HCT116 (cell line): Measurements from ENCODE around the gene PRKCA. TPM values are rescaled to one million over a fixed set of nuclear protein-coding genes. Genes with fewer than 3 reads are reported as not detected.

Source experiments
- ATAC-seq: fragments of 200-7000 bp; cut with Tn5 transposase; 2 replicates; pipeline ENCODE4 v1.9.1; 2020; ENCODE audit warnings: mild to moderate bottlenecking, moderate library complexity
- BruUV-seq: library from RNA; stranded (reverse); fragments of 400-500 nt; replicated peaks from 2 replicates; lab custom pipeline; 2021; lab: Mats Ljungman, UMichigan
- CTCF ChIA-PET: fragments of 300-600 bp; sonication (Branson Sonifier 250); formaldehyde crosslinking; loops from one replicate; lab custom pipeline; 2021; ENCODE audit warnings: antibody characterized with exemption; lab: Charles Lee
- POLR2A ChIA-PET: fragments of 300-600, 350-600 bp; sonication (Branson Sonifier 250); formaldehyde crosslinking; loops from one replicate; lab custom pipeline; 2021; ENCODE audit warnings: antibody characterized with exemption; lab: Charles Lee
- RAD21 ChIA-PET, 2 experiments: fragments of 300-600 bp; sonication (Branson Sonifier 250); formaldehyde crosslinking; loops; one replicate each; lab custom pipeline; 2023; ENCODE audit warnings: low total read pairs in 2 of 2; ENCODE audit not compliant: uncharacterized antibody in 2 of 2, unreplicated experiment in 2 of 2, low non-redundant PET in 1 of 2; lab: Charles Lee
- DNase-seq: peaks from one replicate; pipeline ENCODE4 v3.0.0-alpha.2; 2010; ENCODE audit warnings: low read depth, low spot score
- H2AFZ ChIP-seq: fragments of 200-600 bp; shearing (Covaris generic), sonication (generic); 2 replicates; pipeline ENCODE4 v1.6.1; 2017; ENCODE audit warnings: low read depth, mixed run types, mixed read lengths, antibody characterized with exemption, low read length; ENCODE audit not compliant: poor library complexity, severe bottlenecking
- H3K27ac ChIP-seq: 2 replicates; pipeline ENCODE4 v1.5.1; 2012; ENCODE audit warnings: low read depth, low read length
- H3K27me3 ChIP-seq: fragments of 200-600 bp; sonication (generic); 2 replicates; pipeline ENCODE4 v1.6.1; 2016; ENCODE audit warnings: mixed run types, low read length, mixed read lengths; ENCODE audit not compliant: insufficient read depth
- H3K36me3 ChIP-seq, 2 experiments: fragments of 200-500 bp in 1 of 2; fragments of 200-600 bp in 1 of 2; sonication (Bioruptor generic) in 1 of 2; sonication (generic) in 1 of 2; 2 replicates each; pipeline versions ENCODE4 v1.5.1 to v1.6.1; 2014 to 2016; ENCODE audit warnings: low read length in 2 of 2, inconsistent platforms in 1 of 2, mixed read lengths in 1 of 2, mixed run types in 1 of 2; ENCODE audit not compliant: insufficient read depth in 2 of 2, control insufficient read depth in 1 of 2
- H3K4me1 ChIP-seq, 2 experiments: fragments of 200-600 bp in 1 of 2; sonication (generic) in 1 of 2; 2 replicates each; pipeline versions ENCODE4 v1.5.1 to v1.6.1; 2012 to 2017; ENCODE audit warnings: low read length in 2 of 2, inconsistent platforms in 1 of 2, mild to moderate bottlenecking in 1 of 2, mixed read lengths in 1 of 2, mixed run types in 1 of 2, moderate library complexity in 1 of 2; ENCODE audit not compliant: insufficient read depth in 2 of 2, control insufficient read depth in 1 of 2
- H3K4me2 ChIP-seq: fragments of 200-600 bp; sonication (generic); 2 replicates; pipeline ENCODE4 v1.6.1; 2017; ENCODE audit warnings: mixed run types, low read length, mixed read lengths
- H3K4me3 ChIP-seq, 2 experiments: fragments of 200-600 bp in 1 of 2; sonication (generic) in 1 of 2; replicated peaks in 1 of 2; 2 replicates each; pipeline ENCODE4 v1.5.1; 2011 to 2016; ENCODE audit warnings: low read length in 2 of 2, control low read depth in 1 of 2, low read depth in 1 of 2, mild to moderate bottlenecking in 1 of 2, mixed read lengths in 1 of 2, mixed run types in 1 of 2
- H3K79me2 ChIP-seq: fragments of 200-600 bp; sonication (generic); 2 replicates; pipeline ENCODE4 v1.6.1; 2017; ENCODE audit warnings: mild to moderate bottlenecking, mixed run types, low read length, moderate library complexity, mixed read lengths; ENCODE audit not compliant: insufficient read depth
- H3K9ac ChIP-seq: fragments of 200-600 bp; sonication (generic); 2 replicates; pipeline ENCODE4 v1.6.1; 2016; ENCODE audit warnings: low read length, mixed read lengths
- H3K9me2 ChIP-seq: fragments of 200-600 bp; sonication (generic), shearing (Covaris generic); 2 replicates; pipeline ENCODE4 v1.6.1; 2017; ENCODE audit warnings: mixed run types, mild to moderate bottlenecking, moderate library complexity; ENCODE audit not compliant: insufficient read depth
- H3K9me3 ChIP-seq, 2 experiments: fragments of 200-500 bp in 1 of 2; fragments of 200-600 bp in 1 of 2; sonication (Bioruptor generic) in 1 of 2; sonication (generic) in 1 of 2; 2 replicates each; pipeline ENCODE4 v1.6.1; 2014 to 2017; ENCODE audit warnings: low read length in 2 of 2, mixed read lengths in 2 of 2, inconsistent platforms in 1 of 2, low read depth in 1 of 2, mild to moderate bottlenecking in 1 of 2, mixed run types in 1 of 2, moderate library complexity in 1 of 2; ENCODE audit not compliant: control insufficient read depth in 1 of 2, insufficient read depth in 1 of 2
- H4K20me1 ChIP-seq: fragments of 200-600 bp; sonication (generic), shearing (Covaris generic); 2 replicates; pipeline ENCODE4 v1.6.1; 2017; ENCODE audit warnings: mixed run types, mild to moderate bottlenecking, moderate library complexity; ENCODE audit not compliant: insufficient read depth
- CEBPB ChIP-seq: IDR thresholded peaks from 2 replicates; pipeline ENCODE4 v1.6.1; 2012; ENCODE audit warnings: low read depth
- ELF1 ChIP-seq: IDR thresholded peaks from 2 replicates; pipeline ENCODE4 v1.6.1; 2012; ENCODE audit warnings: low read depth, borderline replicate concordance
- FOSL1 ChIP-seq: IDR thresholded peaks from 2 replicates; pipeline ENCODE4 v1.6.1; 2012; ENCODE audit warnings: low read depth
- JUND ChIP-seq: IDR thresholded peaks from 2 replicates; pipeline ENCODE4 v1.6.1; 2012
- POLR2AphosphoS5 ChIP-seq: IDR thresholded peaks from 2 replicates; pipeline ENCODE4 v1.6.1; 2011; ENCODE audit warnings: mild to moderate bottlenecking, low read depth, low read length, moderate library complexity
- RAD21 ChIP-seq: IDR thresholded peaks from 2 replicates; pipeline ENCODE4 v1.6.1; 2012; ENCODE audit warnings: low read depth, mild to moderate bottlenecking
- SIN3A ChIP-seq: IDR thresholded peaks from 2 replicates; pipeline ENCODE4 v1.6.1; 2012; ENCODE audit warnings: low read depth
- SP1 ChIP-seq: IDR thresholded peaks from 2 replicates; pipeline ENCODE4 v1.6.1; 2012; ENCODE audit warnings: low read depth
- SRF ChIP-seq: IDR thresholded peaks from 2 replicates; pipeline ENCODE4 v1.6.1; 2012; ENCODE audit warnings: low read depth
- YY1 ChIP-seq: IDR thresholded peaks from 2 replicates; pipeline ENCODE4 v1.6.1; 2011; ENCODE audit warnings: low read length, low read depth, moderate library complexity, mild to moderate bottlenecking; ENCODE audit not compliant: insufficient replicate concordance; ENCODE audit errors: extremely low read depth
- ZFX ChIP-seq: fragments of 450-650 bp; IDR thresholded peaks from 2 replicates; pipeline ENCODE4 v1.6.1; 2017
- intact Hi-C: fragments of 100-400 bp; cut with micrococcal nuclease; formaldehyde crosslinking; loops from 2 replicates; pipeline ENCODE4 v1.10.0; 2022
- total RNA-seq: library from RNA; stranded (reverse); gene quantifications from one replicate; pipeline ENCODE4 v1.2.1, GENCODE V29; 2021; ENCODE audit not compliant: unreplicated experiment
- TF ChIP-seq, protein P1 (sequence below): IDR thresholded peaks from 2 replicates; pipeline ENCODE4 v1.6.1; 2012

Gene PRKCA
- total RNA-seq, 1 experiment from 2014 or later, result 18.8 TPM

DNA sequence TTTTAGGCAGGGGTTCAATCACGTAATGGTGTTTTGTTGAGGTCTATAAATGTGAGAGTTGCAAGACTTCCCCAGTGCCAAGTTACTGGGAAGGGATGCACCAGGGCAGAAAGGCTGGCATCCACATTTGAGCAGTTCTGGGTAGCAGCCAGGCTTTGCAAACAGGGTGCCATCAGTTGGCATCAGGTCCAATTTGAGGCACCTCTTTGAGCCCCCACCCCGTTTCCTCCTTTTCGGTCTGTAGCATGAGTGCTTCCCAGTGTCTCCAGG is 389.9 kb downstream of the PRKCA start (continued):
- TF ChIP-seq, protein P1, sequence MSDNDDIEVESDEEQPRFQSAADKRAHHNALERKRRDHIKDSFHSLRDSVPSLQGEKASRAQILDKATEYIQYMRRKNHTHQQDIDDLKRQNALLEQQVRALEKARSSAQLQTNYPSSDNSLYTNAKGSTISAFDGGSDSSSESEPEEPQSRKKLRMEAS, result no peak
- TF ChIP-seq ELF1 (no peak), RAD21 (no peak), POLR2AphosphoS5 (no peak), ZFX (no peak), SP1 (no peak), SIN3A (no peak), SRF (no peak), JUND (no peak), YY1 (no peak)

DNA sequence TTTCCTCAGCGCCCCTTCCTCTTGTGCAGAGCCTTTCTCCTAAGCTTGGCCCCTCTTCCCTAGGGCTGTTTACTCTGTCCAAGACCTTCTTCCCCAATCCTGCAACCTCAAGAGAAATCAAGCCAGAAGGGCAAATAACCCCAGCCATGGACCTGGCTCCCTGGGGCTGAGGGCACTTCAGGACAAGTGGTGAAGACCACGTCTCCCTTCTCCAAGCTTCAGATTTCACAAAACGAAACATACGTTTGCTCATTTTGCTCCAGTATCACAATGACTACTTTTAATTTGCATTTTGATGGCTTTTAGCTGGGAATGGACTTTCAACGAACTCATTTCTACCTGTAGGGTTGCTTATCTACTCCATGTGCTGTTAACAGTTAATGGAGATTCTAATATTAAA is 392.7 kb downstream of the PRKCA start:
- no peaks in the 10 kb centered on the region for H3K79me2 ChIP-seq
- no peaks in the 10 kb centered on the region for H4K20me1 ChIP-seq
- H3K9ac ChIP-seq, result no peak overlapping the region
- POLR2A ChIA-PET, result no interaction called here
- H3K27ac ChIP-seq, result no peak overlapping the region
- peaks cover 12 to 13% of the 10 kb centered on the region in 2 experiments for H3K4me1 ChIP-seq
- RAD21 ChIA-PET, result interaction anchor here in 1 of 2 experiments (0.6 kb wide), 1 partner anchor 667 kb away, joined by 4 read pairs; no protein-coding TSS in a partner anchor
- BruUV-seq, result no TSS peak
- CTCF ChIA-PET, result interaction anchor here (0.8 kb wide), 1 partner anchor 205 kb away, joined by 3 read pairs; no protein-coding TSS in a partner anchor
- H3K27me3 ChIP-seq, result no peaks in the 10 kb centered on the region
- no peak for ATAC-seq
- H3K4me2 ChIP-seq, result no peak overlapping the region
- H3K9me2 ChIP-seq, result no peaks in the 10 kb centered on the region
- TF ChIP-seq FOSL1 (no peak), CEBPB (no peak), SRF (no peak), SIN3A (no peak), ELF1 (no peak)
- TF ChIP-seq, all 23 proteins: peak for 0
- Histone ChIP-seq H3K9me3 (no peaks in the 10 kb centered on the region), H2AFZ (no peak overlapping the region), H3K36me3 (no peaks in the 10 kb centered on the region), H3K4me3 (no peak overlapping the region)
- intact Hi-C loops, result no loop called here
- DNase-seq, result no peak
